ENCODE measurements around the gene MPND.

MPND gene

GRCh38 chr19:4409123-4409933 is 66.0 kb downstream of the MPND start:
- no peak for DNase-seq

Data from NCI-H2081 (cell line).